Measurements from ENCODE around the gene HSF4.

- TF ChIP-seq CTCF (IDR thresholded peaks at IDR 0.05) (no peak), ZFX (IDR thresholded peaks at IDR 0.05; ENCODE audit: borderline replicate concordance) (no peak)
Observed at GRCh38 chr16:67148221-67148620, 16.3 kb upstream of the HSF4 start.

Measured in 22Rv1 (cell line).